ENCODE results near the gene SCUBE1.

SCUBE1 gene

DNA sequence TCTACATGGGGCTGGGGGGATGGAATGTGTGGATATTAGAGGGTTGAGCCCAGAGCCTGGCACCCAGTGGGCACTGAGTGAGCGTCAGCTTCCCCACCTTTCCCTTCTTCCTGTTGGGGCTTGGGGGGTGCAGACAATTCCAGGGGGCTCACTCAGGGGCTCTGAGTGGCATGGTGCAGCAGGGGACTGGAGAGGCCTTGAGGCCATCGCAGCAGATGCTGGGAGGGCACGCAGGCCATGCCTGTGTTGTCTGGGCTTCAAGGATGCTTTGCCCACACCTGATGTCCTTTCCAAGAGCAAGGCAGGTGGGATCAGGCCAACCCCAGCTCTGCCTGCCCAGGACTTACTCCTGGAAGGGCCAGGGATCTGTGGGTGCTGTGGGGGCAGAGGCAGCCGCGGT is 145.0 kb downstream of the SCUBE1 start:
- DNase-seq, result no peak
- Mint-ChIP-seq H3K36me3 (ENCODE audit: low read depth) (peaks cover 23% of the 10 kb centered on the region), H3K27me3 (ENCODE audit: low read depth, poor library complexity) (peaks cover 18% of the 10 kb centered on the region), H3K4me1 (peaks cover 12% of the 10 kb centered on the region), H3K4me3 (no peak overlapping the region), H3K9me3 (no peaks in the 10 kb centered on the region), H3K27ac (no peak overlapping the region)
- no peak for TF ChIP-seq CTCF (IDR thresholded peaks at IDR 0.05)

GRCh38 chr22:43197271-43197941 is 145.8 kb downstream of the SCUBE1 start:
- no peak overlapping the region for H3K4me3 Mint-ChIP-seq
- H3K4me1 Mint-ChIP-seq, result peaks cover 4% of the 10 kb centered on the region
- peaks cover 17% of the 10 kb centered on the region for H3K36me3 Mint-ChIP-seq (ENCODE audit: low read depth)
- peaks cover 16% of the 10 kb centered on the region for H3K27me3 Mint-ChIP-seq (ENCODE audit: low read depth, poor library complexity)
- DNase-seq, result no peak
- no peak for TF ChIP-seq CTCF (IDR thresholded peaks at IDR 0.05)
- no peak overlapping the region for H3K27ac Mint-ChIP-seq
- no peaks in the 10 kb centered on the region for H3K9me3 Mint-ChIP-seq

GRCh38 chr22:43191831-43192230 is 151.3 kb downstream of the SCUBE1 start:
- no peak for DNase-seq
- H3K36me3 Mint-ChIP-seq (ENCODE audit: low read depth), result no peaks in the 10 kb centered on the region
- peaks cover 21% of the 10 kb centered on the region for H3K9me3 Mint-ChIP-seq
- H3K27ac Mint-ChIP-seq, result no peak overlapping the region
- no peak for TF ChIP-seq CTCF (IDR thresholded peaks at IDR 0.05)
- no peak overlapping the region for H3K4me3 Mint-ChIP-seq
- H3K27me3 Mint-ChIP-seq (ENCODE audit: low read depth, poor library complexity), result peaks cover 30% of the 10 kb centered on the region
- H3K4me1 Mint-ChIP-seq, result no peaks in the 10 kb centered on the region

DNA sequence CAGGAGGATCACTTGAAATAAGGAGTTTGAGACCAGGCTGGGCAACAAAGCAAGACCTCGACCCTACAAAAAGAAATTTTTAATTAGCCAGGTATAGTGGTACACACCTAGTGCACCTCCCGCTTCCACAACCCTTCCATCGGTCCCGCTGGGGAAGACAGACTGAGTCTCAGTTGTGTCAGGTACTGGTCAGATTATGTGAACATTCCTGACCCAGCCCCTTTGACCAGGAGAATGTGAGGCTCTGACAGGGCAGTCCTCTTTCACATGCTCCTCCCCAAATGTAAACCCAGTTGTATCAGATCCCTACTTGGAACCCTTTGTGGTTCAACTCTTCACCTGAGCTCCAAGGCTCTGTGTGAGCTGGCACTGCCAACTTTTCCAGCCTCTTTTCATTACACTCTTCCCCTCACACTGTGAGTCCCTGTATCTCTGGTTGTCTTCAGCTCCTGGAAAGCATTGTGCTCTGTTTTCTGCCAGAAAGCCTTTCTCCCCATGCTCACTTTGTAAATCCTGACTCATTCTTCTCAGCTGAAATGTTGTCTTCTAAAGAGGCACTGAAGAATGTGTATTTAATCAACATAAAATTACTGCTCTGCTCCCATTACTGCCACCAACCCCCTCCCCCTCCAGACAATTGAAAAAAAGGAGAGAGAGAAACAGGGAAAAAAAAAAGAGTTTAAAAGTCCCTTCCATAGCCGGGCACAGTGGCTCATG is 154.2 kb downstream of the SCUBE1 start:
- no peak for TF ChIP-seq CTCF (IDR thresholded peaks at IDR 0.05)
- peaks cover 21% of the 10 kb centered on the region for H3K9me3 Mint-ChIP-seq
- peaks cover 7% of the 10 kb centered on the region for H3K36me3 Mint-ChIP-seq (ENCODE audit: low read depth)
- H3K4me1 Mint-ChIP-seq, result peaks cover 16% of the 10 kb centered on the region
- peak overlapping the region; percentile 19 for H3K4me3 Mint-ChIP-seq
- DNase-seq, result no peak
- peak overlapping the region; percentile 11 for H3K27ac Mint-ChIP-seq
- peaks cover 20% of the 10 kb centered on the region for H3K27me3 Mint-ChIP-seq (ENCODE audit: low read depth, poor library complexity)

DNA sequence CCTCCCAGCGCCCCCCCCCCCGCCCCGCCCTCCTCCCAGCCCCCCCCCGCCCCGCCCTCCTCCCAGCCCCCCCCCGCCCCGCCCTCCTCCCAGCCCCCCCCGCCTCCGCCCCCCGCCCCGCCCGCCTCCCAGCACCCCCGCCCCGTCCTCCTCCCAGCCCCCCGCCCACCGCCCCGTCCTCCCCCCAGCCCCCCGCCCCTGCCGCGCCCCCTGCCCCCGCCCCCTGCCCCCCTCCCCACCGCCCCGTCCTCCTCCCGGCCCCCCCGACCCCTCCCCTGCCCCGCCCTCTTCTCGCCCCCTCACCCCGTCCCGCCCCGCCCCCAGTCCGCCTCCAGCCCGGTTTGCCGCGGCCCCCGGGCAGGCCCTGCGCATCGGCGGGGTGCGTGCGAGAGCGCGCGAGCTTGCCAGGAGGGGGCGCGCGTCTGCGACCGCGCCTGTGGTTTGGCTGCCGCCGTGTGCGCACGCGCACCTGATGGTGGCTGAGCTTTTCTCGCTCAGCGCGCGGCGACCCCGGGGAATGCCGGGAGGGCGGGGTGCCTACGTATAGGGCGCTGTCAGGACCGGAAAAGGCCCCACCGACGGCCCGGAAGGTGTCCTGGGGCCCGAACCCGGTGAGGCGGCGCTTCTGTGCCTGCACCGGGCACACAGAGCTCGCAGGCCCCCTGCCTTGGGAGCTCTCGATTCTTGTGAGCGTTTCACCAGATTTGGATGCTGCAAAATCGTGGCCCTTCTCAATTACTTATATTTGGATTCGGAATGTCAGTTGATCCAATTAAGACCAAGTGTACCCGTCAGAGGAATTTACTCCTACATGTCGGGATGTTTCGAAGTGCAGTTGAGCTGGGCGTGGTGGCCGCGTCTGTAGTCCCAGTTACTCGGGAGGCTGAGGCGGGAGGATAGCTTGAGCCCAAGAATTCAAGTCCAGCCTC is 155.7 kb downstream of the SCUBE1 start:
- peaks cover 20% of the 10 kb centered on the region for H3K27me3 Mint-ChIP-seq (ENCODE audit: low read depth, poor library complexity)
- peaks cover 21% of the 10 kb centered on the region for H3K9me3 Mint-ChIP-seq
- H3K4me1 Mint-ChIP-seq, result peaks cover 25% of the 10 kb centered on the region
- H3K4me3 Mint-ChIP-seq, result peak overlapping the region; percentile 69
- DNase-seq, result peak; percentile 95
- no peak overlapping the region for H3K27ac Mint-ChIP-seq
- peak; percentile 58 for TF ChIP-seq CTCF (IDR thresholded peaks at IDR 0.05)
- H3K36me3 Mint-ChIP-seq (ENCODE audit: low read depth), result peaks cover 11% of the 10 kb centered on the region

Data from nephron progenitor cell (in vitro differentiated cells).